ENCODE results near the gene HMGN4.
"Not testable (repeated sequence)": the region's sequence is repeated elsewhere in the genome, so short reads cannot be mapped to it uniquely, and the experiment has no call there.

Gene HMGN4

GRCh38 chr6:26516481-26517427 is 21.4 kb upstream of the HMGN4 start:
- no peak overlapping the region for H3K27ac Mint-ChIP-seq
- H3K27me3 Mint-ChIP-seq (ENCODE audit: low read depth), result peaks cover 14% of the 10 kb centered on the region

DNA sequence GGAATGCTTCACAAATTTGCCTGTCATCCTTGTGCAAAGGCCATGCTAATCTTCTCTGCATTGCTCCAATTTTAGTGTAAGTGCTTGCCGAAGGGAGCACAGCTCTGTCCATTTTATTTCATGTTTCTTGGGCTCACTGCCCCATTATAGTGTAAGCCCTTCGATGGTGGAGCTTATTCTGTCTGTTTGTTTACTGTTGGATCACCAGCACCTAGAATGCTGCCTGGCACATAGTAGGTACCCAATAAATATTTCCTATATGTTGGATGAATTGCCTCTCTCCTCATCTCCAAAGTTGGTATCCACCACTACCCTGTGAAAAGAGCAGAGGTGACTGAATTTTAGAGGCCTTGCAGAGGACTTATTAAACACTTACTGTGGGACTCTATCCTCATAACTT is 18.8 kb upstream of the HMGN4 start:
- no peaks in the 10 kb centered on the region for H3K9me3 Mint-ChIP-seq
- peaks cover 10% of the 10 kb centered on the region for H3K27me3 Mint-ChIP-seq (ENCODE audit: low read depth)
- no peak overlapping the region for H3K4me3 Mint-ChIP-seq
- H3K27ac Mint-ChIP-seq, result no peak overlapping the region
- peaks cover 26% of the 10 kb centered on the region for H3K4me1 Mint-ChIP-seq (ENCODE audit: low read depth)
- H3K36me3 Mint-ChIP-seq (ENCODE audit: low read depth), result peaks cover 2% of the 10 kb centered on the region

More at GRCh38 chr6:26516481-26517427, 21.4 kb upstream of the HMGN4 start:
- H3K4me1 Mint-ChIP-seq (ENCODE audit: low read depth), result peaks cover 11% of the 10 kb centered on the region
- peaks cover 2% of the 10 kb centered on the region for H3K36me3 Mint-ChIP-seq (ENCODE audit: low read depth)
- no peaks in the 10 kb centered on the region for H3K9me3 Mint-ChIP-seq
- no peak overlapping the region for H3K4me3 Mint-ChIP-seq

DNA sequence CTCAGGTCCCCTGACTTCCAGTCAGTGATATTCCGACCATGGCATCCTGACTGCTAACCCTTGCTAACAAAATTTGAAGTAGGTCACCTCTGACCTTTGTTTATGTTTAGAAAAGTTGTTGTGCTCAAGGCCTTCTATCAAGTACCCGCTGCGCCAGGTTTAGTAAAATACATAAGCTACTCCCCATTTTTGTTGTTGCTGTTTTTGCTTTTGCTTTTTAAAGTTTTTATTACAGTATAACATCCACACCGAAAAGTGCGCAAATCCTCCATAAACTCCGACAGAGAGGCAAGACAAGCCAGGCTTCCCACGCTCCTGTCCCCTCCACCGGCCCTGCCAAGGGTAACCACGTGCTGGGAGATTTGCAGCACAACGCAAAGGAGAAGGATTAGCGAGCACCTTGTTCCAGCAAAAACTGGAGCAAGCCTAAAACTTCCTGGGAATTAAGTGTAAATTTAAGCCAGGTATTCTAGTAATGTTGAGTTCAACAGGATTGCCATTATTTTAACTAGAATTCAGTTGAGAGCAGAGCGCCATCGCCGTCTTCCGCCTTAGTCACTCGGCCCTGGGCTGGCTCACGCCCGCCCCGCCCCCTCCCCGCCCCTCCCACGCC is 17.8 kb upstream of the HMGN4 start:
- H3K36me3 Mint-ChIP-seq (ENCODE audit: low read depth), result peaks cover 2% of the 10 kb centered on the region
- peaks cover 26% of the 10 kb centered on the region for H3K4me1 Mint-ChIP-seq (ENCODE audit: low read depth)
- H3K27me3 Mint-ChIP-seq (ENCODE audit: low read depth), result peaks cover 10% of the 10 kb centered on the region

GRCh38 chr6:26520850-26521599 is 17.1 kb upstream of the HMGN4 start:
- H3K4me3 Mint-ChIP-seq, result peak overlapping the region; percentile 88
- peak overlapping the region; percentile 98 for H3K27ac Mint-ChIP-seq
- no peaks in the 10 kb centered on the region for H3K9me3 Mint-ChIP-seq
- H3K4me1 Mint-ChIP-seq (ENCODE audit: low read depth), result peaks cover 26% of the 10 kb centered on the region
- H3K27me3 Mint-ChIP-seq (ENCODE audit: low read depth), result peaks cover 10% of the 10 kb centered on the region
- peaks cover 2% of the 10 kb centered on the region for H3K36me3 Mint-ChIP-seq (ENCODE audit: low read depth)

More for the DNA sequence above, 17.8 kb upstream of the HMGN4 start:
- Mint-ChIP-seq H3K9me3 (no peaks in the 10 kb centered on the region), H3K4me3 (peak overlapping the region; percentile 68), H3K27ac (peak overlapping the region; percentile 86)

- H3K9me3 Mint-ChIP-seq, result no peaks in the 10 kb centered on the region
- peaks cover 26% of the 10 kb centered on the region for H3K4me1 Mint-ChIP-seq (ENCODE audit: low read depth)
- peak overlapping the region; percentile 88 for H3K4me3 Mint-ChIP-seq
- peak overlapping the region; percentile 98 for H3K27ac Mint-ChIP-seq
- H3K36me3 Mint-ChIP-seq (ENCODE audit: low read depth), result peaks cover 2% of the 10 kb centered on the region
- peaks cover 6% of the 10 kb centered on the region for H3K27me3 Mint-ChIP-seq (ENCODE audit: low read depth)
Observed at GRCh38 chr6:26521600-26522391, 16.4 kb upstream of the HMGN4 start.

DNA sequence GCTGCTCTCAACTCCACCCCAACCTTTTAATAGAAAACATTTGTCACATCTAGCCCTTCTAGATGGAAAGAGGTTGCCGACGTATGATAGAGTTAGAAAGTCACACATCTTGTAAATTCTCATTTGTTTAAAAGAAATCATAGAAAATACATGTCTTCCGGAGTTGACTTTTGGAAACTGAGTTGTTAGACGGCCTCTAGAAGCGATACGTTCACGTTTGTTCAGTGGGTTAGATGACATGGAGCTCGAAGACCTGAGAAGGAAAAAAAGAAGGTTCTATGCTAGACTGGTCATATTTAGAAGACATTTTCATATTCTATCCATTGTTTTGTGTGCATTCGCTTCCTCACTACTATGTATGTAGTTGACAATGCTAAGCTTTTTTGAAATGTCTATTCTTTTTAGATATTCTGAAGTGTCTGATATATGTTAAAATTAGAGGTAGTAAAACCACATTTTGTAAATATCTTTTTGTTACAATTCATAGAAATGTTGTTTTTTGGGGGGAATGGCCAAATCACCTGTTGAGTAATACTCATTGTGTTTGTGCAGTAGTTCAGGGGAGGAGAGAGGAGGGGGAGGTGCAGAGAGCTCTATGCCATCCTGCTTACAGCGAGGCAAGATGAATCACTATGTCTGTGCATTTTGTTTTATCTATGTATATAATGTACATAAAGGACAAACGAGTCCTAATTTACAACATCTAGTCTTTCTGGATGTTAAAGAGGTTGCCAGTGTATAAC is 15.5 kb upstream of the HMGN4 start:
- H3K9me3 Mint-ChIP-seq; H3K36me3 Mint-ChIP-seq (ENCODE audit: low read depth); H3K27me3 Mint-ChIP-seq (ENCODE audit: low read depth): not testable (repeated sequence)
- Mint-ChIP-seq H3K4me1 (ENCODE audit: low read depth) (peaks cover 26% of the 10 kb centered on the region), H3K27ac (peak overlapping the region; percentile 88), H3K4me3 (peak overlapping the region; percentile 79)

- H3K36me3 Mint-ChIP-seq (ENCODE audit: low read depth); H3K27me3 Mint-ChIP-seq (ENCODE audit: low read depth); H3K27ac Mint-ChIP-seq; H3K4me3 Mint-ChIP-seq; H3K9me3 Mint-ChIP-seq: not testable (repeated sequence)
- peaks cover 26% of the 10 kb centered on the region for H3K4me1 Mint-ChIP-seq (ENCODE audit: low read depth)
Observed at GRCh38 chr6:26524314-26524713, 13.9 kb upstream of the HMGN4 start.

- no peaks in the 10 kb centered on the region for H3K9me3 Mint-ChIP-seq
- no peak overlapping the region for H3K4me3 Mint-ChIP-seq
- no peak overlapping the region for H3K27ac Mint-ChIP-seq
- peaks cover 6% of the 10 kb centered on the region for H3K27me3 Mint-ChIP-seq (ENCODE audit: low read depth)
- H3K4me1 Mint-ChIP-seq (ENCODE audit: low read depth), result peaks cover 26% of the 10 kb centered on the region
- H3K36me3 Mint-ChIP-seq (ENCODE audit: low read depth), result peaks cover 2% of the 10 kb centered on the region
Observed at GRCh38 chr6:26524722-26525370, 13.3 kb upstream of the HMGN4 start.

GRCh38 chr6:26525838-26526237 is 12.3 kb upstream of the HMGN4 start:
- Mint-ChIP-seq H3K27ac (no peak overlapping the region), H3K4me1 (ENCODE audit: low read depth) (peaks cover 21% of the 10 kb centered on the region), H3K9me3 (no peaks in the 10 kb centered on the region), H3K27me3 (ENCODE audit: low read depth) (peaks cover 6% of the 10 kb centered on the region), H3K36me3 (ENCODE audit: low read depth) (peaks cover 2% of the 10 kb centered on the region), H3K4me3 (no peak overlapping the region)

DNA sequence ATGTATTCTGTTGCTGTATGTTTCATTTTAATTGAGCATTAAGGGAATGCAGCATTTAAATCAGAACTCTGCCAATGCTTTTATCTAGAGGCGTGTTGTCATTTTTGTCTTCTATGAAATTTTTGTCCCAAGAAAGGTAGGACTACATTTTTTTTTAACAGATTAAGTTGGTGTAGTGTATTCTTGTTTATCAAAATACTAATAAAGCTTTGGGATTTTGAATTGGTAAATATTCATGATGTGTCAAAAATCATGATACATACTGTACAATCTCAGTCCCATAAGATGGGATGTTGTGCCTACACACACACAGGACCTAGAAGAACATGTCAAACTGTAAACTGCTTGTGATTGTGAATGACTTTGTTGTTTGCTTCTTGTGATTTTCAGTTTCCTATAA is 11.2 kb upstream of the HMGN4 start:
- Mint-ChIP-seq H3K27ac (no peak overlapping the region), H3K9me3 (no peaks in the 10 kb centered on the region), H3K4me1 (ENCODE audit: low read depth) (peaks cover 19% of the 10 kb centered on the region), H3K27me3 (ENCODE audit: low read depth) (no peaks in the 10 kb centered on the region), H3K4me3 (no peak overlapping the region), H3K36me3 (ENCODE audit: low read depth) (no peaks in the 10 kb centered on the region)

DNA sequence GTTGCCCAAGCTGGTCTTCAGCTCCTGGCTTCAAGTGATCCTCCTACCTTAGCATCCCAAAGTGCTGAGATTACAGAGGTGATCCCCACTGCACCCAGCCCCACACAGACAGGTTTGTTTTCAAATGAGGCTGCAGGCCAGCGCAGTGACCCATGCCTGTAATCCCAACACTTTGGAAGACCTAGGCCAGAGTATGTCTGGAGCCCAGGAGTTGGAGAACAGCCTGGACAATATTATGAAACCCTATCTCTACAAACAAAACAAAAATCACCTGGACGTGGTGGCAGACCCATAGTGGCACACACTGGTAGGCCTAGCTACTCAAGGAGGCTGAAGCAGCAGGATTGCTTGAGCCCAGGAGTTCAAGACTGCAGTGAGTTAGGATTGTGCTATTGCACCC is 8.0 kb upstream of the HMGN4 start:
- peaks cover 3% of the 10 kb centered on the region for H3K36me3 Mint-ChIP-seq (ENCODE audit: low read depth)
- H3K4me1 Mint-ChIP-seq (ENCODE audit: low read depth), result peaks cover 26% of the 10 kb centered on the region
- no peak overlapping the region for H3K4me3 Mint-ChIP-seq
- no peaks in the 10 kb centered on the region for H3K9me3 Mint-ChIP-seq
- H3K27me3 Mint-ChIP-seq (ENCODE audit: low read depth), result peaks cover 4% of the 10 kb centered on the region
- no peak overlapping the region for H3K27ac Mint-ChIP-seq

DNA sequence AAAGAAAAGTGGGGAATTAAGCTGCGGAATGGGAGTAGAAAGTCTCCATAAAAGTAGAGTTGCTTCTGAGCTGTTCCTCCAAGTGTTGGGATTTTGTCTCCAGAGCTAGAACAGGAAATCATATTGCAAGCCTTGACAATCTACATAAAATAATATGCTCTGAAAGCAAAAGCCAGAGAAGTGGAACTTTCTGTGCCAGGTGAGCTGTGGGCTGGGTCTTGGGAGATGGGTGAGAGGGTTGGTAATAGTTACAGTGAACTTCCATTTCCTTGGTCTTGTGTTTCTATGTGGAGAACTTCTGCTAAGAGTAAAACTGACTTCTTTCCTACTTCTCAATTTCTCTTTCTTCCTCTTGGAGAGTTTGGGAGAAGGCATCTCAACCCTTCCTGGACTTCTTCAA is 6.3 kb upstream of the HMGN4 start:
- peaks cover 3% of the 10 kb centered on the region for H3K36me3 Mint-ChIP-seq (ENCODE audit: low read depth)
- peak overlapping the region; percentile 94 for H3K27ac Mint-ChIP-seq
- peaks cover 4% of the 10 kb centered on the region for H3K27me3 Mint-ChIP-seq (ENCODE audit: low read depth)
- peak overlapping the region; percentile 47 for H3K4me3 Mint-ChIP-seq
- no peaks in the 10 kb centered on the region for H3K9me3 Mint-ChIP-seq
- peaks cover 32% of the 10 kb centered on the region for H3K4me1 Mint-ChIP-seq (ENCODE audit: low read depth)

All from T-helper 1 cell treated with Interleukin-12 subunit alpha and Interleukin-12 subunit beta and Interleukin-4 antibody, amounts not matched to agents 30 μg/mL and 1 μg/mL, for 36 hours (primary cell).